Ascending aorta (tissue), 2 donors: Measurements from ENCODE around the gene RGS6. TPM values are rescaled to one million over a fixed set of nuclear protein-coding genes. Genes with fewer than 3 reads are reported as not detected.
"Not testable (repeated sequence)": the region's sequence is repeated elsewhere in the genome, so short reads cannot be mapped to it uniquely, and the experiment has no call there.

Source experiments
- DNase-seq, 2 donors: peaks; one replicate each; pipeline ENCODE4 v3.0.0-alpha.2; 2019; ENCODE audit warnings: low spot score in 2 of 2
- H3K27ac ChIP-seq, 2 donors: fragments of 200-600 bp; sonication (generic); one replicate each; pipeline ENCODE4 v1.5.1; 2016 to 2017; ENCODE audit warnings: mild to moderate bottlenecking in 1 of 2
- H3K27me3 ChIP-seq: fragments of 200-600 bp; sonication (generic); one replicate; pipeline ENCODE4 v1.5.1; 2017
- H3K36me3 ChIP-seq, 2 donors: fragments of 200-600 bp; sonication (generic); one replicate each; pipeline ENCODE4 v1.5.1; 2016
- H3K4me1 ChIP-seq, 2 donors: fragments of 200-600 bp; sonication (generic); one replicate each; pipeline ENCODE4 v1.5.1; 2016 to 2017; ENCODE audit warnings: mild to moderate bottlenecking in 1 of 2
- H3K4me3 ChIP-seq, 2 donors: fragments of 200-600 bp; sonication (generic); one replicate each; pipeline ENCODE4 v1.5.1; 2016 to 2017; ENCODE audit warnings: mild to moderate bottlenecking in 1 of 2
- H3K9me3 ChIP-seq, 2 donors: fragments of 200-600 bp; sonication (generic); one replicate each; pipeline ENCODE4 v1.5.1; 2016
- intact Hi-C: fragments of 100-400 bp; cut with DNase I; formaldehyde crosslinking; loops from one replicate; pipeline ENCODE4 v1.15.1; 2023
- total RNA-seq: library from RNA; depleted of rRNA; stranded (reverse); fragments of >200 nt; gene quantifications from one replicate; pipeline ENCODE4 v1.1.0, GENCODE V29; 2016
- TF ChIP-seq, protein P1 (sequence below), 3 experiments: fragments of 200-600 bp in 2 of 3; fragments of 450-650 bp in 1 of 3; sonication (generic) in 2 of 3; IDR thresholded peaks; one replicate each; pipeline ENCODE4 v1.5.1; 2016 to 2019; ENCODE audit warnings: antibody characterized with exemption in 3 of 3, mild to moderate bottlenecking in 1 of 3, moderate library complexity in 1 of 3

The RGS6 gene
- total RNA-seq, result 0.11 TPM

DNA sequence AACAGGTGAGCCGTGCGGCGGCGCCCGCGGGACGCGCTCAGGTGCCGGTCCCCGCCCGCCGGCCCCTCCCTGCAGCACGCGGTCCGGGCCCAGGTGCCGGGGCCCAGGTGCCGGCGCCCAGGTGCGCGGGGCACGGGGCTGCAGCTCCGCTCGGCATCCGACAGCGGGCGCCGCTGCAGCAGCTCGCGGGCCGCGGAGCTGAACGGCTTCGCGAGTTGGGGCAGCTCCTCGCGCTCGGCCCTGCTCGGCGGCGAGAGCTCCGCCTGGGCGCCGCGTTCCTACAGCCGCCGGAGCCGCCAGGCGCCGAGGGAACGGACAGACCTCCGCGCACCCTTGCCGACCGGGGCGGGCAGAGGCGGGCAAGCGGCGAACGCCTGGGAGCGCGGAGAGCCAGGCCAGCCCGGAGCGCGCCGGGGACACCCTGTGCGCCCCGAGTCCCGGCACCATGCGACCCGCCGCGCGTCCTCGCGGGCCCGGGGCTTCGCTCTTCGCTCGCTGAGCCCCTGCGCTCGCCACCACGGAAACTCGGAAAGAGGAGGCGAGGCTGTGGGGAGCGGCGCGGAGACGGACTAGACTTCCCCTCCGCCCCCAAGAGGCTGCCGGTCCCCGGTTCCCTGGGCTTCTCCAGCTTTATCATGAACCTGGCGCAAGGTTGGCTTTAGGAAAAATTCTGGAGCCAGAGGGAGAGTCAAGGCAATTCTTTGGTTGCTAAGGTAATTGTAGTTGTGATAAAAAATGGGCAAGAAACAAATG lies at the start of gene RGS6:
RGS6 (plus strand) TSS at position 201 of the 753 bp plus-strand sequence.
- Histone ChIP-seq H3K27me3 (no peaks in the 10 kb centered on the region), H3K36me3 (no peaks in the 10 kb centered on the region), H3K27ac (no peak within 1 kb of the TSS), H3K9me3 (no peaks in the 10 kb centered on the region), H3K4me1 (peaks cover 0 to 5% of the 10 kb centered on the region in 2 donors), H3K4me3 (peak within 1 kb of the TSS; percentile 23 to 52)
- TF ChIP-seq, protein P1, sequence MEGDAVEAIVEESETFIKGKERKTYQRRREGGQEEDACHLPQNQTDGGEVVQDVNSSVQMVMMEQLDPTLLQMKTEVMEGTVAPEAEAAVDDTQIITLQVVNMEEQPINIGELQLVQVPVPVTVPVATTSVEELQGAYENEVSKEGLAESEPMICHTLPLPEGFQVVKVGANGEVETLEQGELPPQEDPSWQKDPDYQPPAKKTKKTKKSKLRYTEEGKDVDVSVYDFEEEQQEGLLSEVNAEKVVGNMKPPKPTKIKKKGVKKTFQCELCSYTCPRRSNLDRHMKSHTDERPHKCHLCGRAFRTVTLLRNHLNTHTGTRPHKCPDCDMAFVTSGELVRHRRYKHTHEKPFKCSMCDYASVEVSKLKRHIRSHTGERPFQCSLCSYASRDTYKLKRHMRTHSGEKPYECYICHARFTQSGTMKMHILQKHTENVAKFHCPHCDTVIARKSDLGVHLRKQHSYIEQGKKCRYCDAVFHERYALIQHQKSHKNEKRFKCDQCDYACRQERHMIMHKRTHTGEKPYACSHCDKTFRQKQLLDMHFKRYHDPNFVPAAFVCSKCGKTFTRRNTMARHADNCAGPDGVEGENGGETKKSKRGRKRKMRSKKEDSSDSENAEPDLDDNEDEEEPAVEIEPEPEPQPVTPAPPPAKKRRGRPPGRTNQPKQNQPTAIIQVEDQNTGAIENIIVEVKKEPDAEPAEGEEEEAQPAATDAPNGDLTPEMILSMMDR (IDR thresholded peaks at IDR 0.05), result no peak
- intact Hi-C loops, result no loop called here
- DNase-seq, result no peak

DNA sequence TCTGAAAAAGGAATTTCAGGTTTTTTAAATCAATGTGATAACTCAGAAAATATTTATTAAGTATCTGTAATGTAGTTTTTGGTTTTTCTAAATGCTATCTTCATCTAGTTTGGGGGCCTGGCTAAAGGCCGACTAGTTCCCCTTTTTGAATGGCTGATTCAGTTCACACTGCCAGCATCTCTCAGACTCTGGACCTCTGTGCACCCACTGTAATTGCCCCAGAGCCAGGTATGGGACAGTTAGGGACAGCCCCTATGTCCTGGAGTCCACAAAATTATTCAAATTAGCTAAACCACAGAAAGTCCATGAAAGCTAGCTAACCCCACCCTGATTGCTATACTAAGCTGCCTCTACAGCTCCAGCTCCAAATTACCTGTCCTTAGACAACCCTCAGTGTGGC lies 49.1 kb upstream of the RGS6 start:
- H3K36me3 ChIP-seq, result no peaks in the 10 kb centered on the region
- H3K4me3 ChIP-seq, result no peak overlapping the region
- intact Hi-C loops, result no loop called here
- H3K27ac ChIP-seq, result no peak overlapping the region
- no peaks in the 10 kb centered on the region for H3K4me1 ChIP-seq
- no peaks in the 10 kb centered on the region for H3K9me3 ChIP-seq
- H3K27me3 ChIP-seq, result no peaks in the 10 kb centered on the region
- TF ChIP-seq, protein P1 (IDR thresholded peaks at IDR 0.05), result no peak
- no peak for DNase-seq

DNA sequence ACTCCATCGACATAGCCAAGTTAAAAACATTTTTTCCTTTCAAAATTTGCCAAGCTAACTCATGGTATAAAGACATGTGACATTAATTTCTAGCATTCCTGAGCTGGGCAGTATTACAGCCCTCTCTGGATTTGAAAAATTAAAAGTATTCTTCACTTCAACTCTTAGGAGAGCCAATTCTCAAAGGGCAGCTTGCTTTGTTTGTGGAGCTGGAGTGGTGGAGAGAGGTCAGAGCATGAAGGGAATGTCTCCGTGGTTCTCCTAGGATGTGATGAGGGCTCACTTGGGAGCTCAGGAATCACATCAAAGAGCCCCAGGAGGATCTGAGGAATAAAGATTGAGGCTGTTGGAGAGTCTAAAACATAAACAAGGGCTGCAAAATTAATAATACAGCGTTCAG lies 46.9 kb upstream of the RGS6 start:
- Histone ChIP-seq H3K9me3 (no peaks in the 10 kb centered on the region), H3K27ac (no peak overlapping the region), H3K27me3 (no peaks in the 10 kb centered on the region), H3K36me3 (no peaks in the 10 kb centered on the region), H3K4me1 (no peaks in the 10 kb centered on the region), H3K4me3 (no peak overlapping the region)
- no peak for DNase-seq
- TF ChIP-seq, protein P1 (IDR thresholded peaks at IDR 0.05), result no peak
- intact Hi-C loops, result no loop called here

DNA sequence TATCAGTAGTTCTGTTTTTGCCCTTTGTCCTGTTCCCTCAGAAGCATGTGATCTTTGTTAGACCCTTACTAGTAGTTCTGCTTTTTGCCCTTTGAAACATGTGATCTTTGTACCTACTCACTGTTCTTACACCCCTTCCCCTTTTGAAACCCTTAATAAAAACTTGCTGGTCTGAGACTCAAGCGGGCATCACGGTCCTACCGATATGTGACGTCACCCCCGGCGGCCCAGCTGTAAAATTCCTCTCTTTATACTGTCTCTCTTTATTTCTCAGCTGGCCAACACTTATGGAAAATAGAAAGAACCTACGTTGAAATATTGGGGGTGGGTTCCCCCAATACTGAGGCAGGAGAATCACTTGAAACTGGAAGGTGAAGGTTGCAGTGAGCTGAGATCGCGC lies 44.4 kb upstream of the RGS6 start:
- H3K9me3 ChIP-seq, DNase-seq, H3K36me3 ChIP-seq, intact Hi-C loops, H3K27ac ChIP-seq, H3K4me1 ChIP-seq, H3K27me3 ChIP-seq, H3K4me3 ChIP-seq: not testable (repeated sequence)

DNA sequence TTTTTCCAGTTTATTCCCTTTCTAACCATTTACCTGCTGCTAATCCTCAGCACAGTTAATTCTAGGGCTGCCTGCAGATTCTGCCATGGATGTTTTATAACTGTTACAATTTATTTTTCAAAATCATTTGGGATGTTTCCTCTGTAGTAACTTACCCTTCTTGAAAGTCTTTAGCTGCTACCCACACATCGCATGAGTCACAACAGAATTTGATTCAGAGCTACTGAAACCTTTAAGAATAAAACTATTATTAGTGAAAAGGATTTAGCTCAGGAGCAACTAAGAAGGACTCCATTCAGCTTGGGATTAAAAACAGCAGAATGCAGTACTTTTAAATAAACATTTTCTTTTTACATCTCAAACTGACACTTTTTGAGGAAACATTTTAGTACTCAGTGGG lies 41.7 kb upstream of the RGS6 start:
- no peaks in the 10 kb centered on the region for H3K9me3 ChIP-seq
- no peak overlapping the region for H3K4me3 ChIP-seq
- H3K27ac ChIP-seq, result no peak overlapping the region
- no peak for DNase-seq
- no peaks in the 10 kb centered on the region for H3K36me3 ChIP-seq
- intact Hi-C loops, result no loop called here
- H3K27me3 ChIP-seq, result no peaks in the 10 kb centered on the region
- TF ChIP-seq, protein P1 (IDR thresholded peaks at IDR 0.05), result no peak
- no peaks in the 10 kb centered on the region for H3K4me1 ChIP-seq

DNA sequence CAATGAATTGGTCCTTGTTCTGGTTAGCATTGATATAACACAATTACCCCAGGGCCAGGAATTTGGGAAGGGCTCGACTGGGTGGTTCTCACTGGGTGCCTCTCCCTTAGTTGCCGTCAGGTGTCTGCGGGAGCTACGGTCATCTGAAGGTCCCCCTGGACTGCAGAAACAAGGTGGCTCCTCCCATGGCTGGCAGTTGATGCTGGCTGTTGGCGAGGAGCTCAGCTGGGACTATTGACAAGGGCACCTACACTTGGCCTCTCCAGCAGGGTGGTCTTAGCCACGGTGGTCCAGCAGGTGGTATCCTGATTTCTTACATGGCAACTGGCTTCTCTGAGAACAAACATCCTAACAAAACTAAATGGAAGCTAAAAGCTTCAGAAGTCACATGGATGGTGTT lies 41.0 kb upstream of the RGS6 start:
- no peak for DNase-seq
- Histone ChIP-seq H3K4me3 (no peak overlapping the region), H3K9me3 (no peaks in the 10 kb centered on the region), H3K27me3 (no peaks in the 10 kb centered on the region), H3K4me1 (no peaks in the 10 kb centered on the region), H3K36me3 (no peaks in the 10 kb centered on the region), H3K27ac (no peak overlapping the region)
- TF ChIP-seq, protein P1 (IDR thresholded peaks at IDR 0.05), result no peak
- intact Hi-C loops, result no loop called here
